Sigmoid colon (tissue), 4 donors: ENCODE data around the gene PPEF2.

ENCODE experiments used
- CTCF ChIP-seq, 4 experiments: fragments of 450-650 bp in 3 of 4; fragments of 200-600 bp in 1 of 4; IDR thresholded peaks; one replicate each; pipeline ENCODE4 v1.5.1; 2016 to 2019; ENCODE audit warnings: antibody characterized with exemption in 4 of 4, mild to moderate bottlenecking in 3 of 4, moderate library complexity in 2 of 4
- EP300 ChIP-seq, 4 donors: sonication (generic); formaldehyde crosslinking; IDR thresholded peaks; one replicate each; pipeline ENCODE4 v1.6.1; 2017; ENCODE audit warnings: antibody characterized with exemption in 4 of 4
- POLR2A ChIP-seq, 2 donors: fragments of 450-650 bp; IDR thresholded peaks; one replicate each; pipeline ENCODE4 v1.6.1; 2016; ENCODE audit warnings: antibody characterized with exemption in 2 of 2, mild to moderate bottlenecking in 2 of 2, moderate library complexity in 2 of 2

- TF ChIP-seq CTCF (IDR thresholded peaks at IDR 0.05) (no peak), POLR2A (IDR thresholded peaks at IDR 0.05) (no peak), EP300 (IDR thresholded peaks at IDR 0.05) (no peak)
Measured at GRCh38 chr4:75860606-75861005, 41.6 kb downstream of the PPEF2 start.
